Measurements from ENCODE around the gene CNRIP1. TPM values are rescaled to one million over a fixed set of nuclear protein-coding genes. Genes with fewer than 3 reads are reported as not detected.

CNRIP1 gene
- total RNA-seq, 1 experiment from 2014 or later: not detected

DNA sequence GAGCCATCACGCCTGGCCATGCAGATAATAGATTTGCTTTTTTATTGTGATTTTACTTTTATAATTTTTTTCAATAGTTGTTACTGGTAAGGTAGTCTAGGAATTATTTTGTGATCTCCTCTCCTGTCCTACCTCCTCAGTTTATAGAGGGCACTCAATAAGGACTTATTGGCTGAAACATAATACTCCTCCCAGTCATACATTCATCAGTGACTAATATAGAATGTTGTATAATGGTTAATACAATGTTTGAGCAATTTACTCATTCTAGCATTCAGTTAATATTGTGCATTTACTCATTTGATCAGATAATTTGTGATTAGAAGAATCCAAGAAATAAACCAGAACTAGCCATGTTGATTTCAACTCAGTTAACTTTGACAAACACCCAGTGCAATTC is 41.6 kb downstream of the CNRIP1 start:
- RAD21 ChIA-PET (ENCODE audit: low non-redundant PET in 1 of 2, low total read pairs in 2 of 2, uncharacterized antibody in 2 of 2, unreplicated experiment in 2 of 2): no interaction called here
- Histone ChIP-seq H3K4me1 (ENCODE audit: control insufficient read depth in 1 of 2, insufficient read depth in 2 of 2, low read length in 2 of 2) (no peaks in the 10 kb centered on the region), H3K27me3 (ENCODE audit: insufficient read depth, low read length) (peaks cover 17% of the 10 kb centered on the region), H3K4me3 (replicated peaks in 1 of 2; ENCODE audit: low read depth in 1 of 2, low read length in 2 of 2) (no peak overlapping the region), H3K9ac (ENCODE audit: low read length) (no peak overlapping the region), H3K9me2 (ENCODE audit: insufficient read depth) (no peaks in the 10 kb centered on the region), H4K20me1 (ENCODE audit: insufficient read depth) (no peaks in the 10 kb centered on the region), H2AFZ (ENCODE audit: low read depth, low read length, poor library complexity, severe bottlenecking) (no peak overlapping the region), H3K9me3 (ENCODE audit: control insufficient read depth in 1 of 2, insufficient read depth in 1 of 2, low read depth in 1 of 2, low read length in 2 of 2) (no peaks in the 10 kb centered on the region), H3K79me2 (ENCODE audit: insufficient read depth, low read length) (no peaks in the 10 kb centered on the region), H3K4me2 (ENCODE audit: low read length) (no peak overlapping the region), H3K36me3 (ENCODE audit: control insufficient read depth in 1 of 2, insufficient read depth in 2 of 2, low read length in 2 of 2) (no peaks in the 10 kb centered on the region), H3K27ac (ENCODE audit: low read depth, low read length) (no peak overlapping the region)
- DNase-seq (ENCODE audit: low read depth, low spot score) (no peak), ATAC-seq (no peak)
- POLR2A ChIA-PET: no interaction called here
- no peak for TF ChIP-seq ZNF274 (IDR thresholded peaks at IDR 0.05; ENCODE audit: low read depth, low read length)
- TF ChIP-seq JUND (IDR thresholded peaks at IDR 0.05): no peak
- TF ChIP-seq POLR2AphosphoS5 (IDR thresholded peaks at IDR 0.05; ENCODE audit: low read depth, low read length): no peak
- TF ChIP-seq SRF (IDR thresholded peaks at IDR 0.05; ENCODE audit: low read depth): no peak
- TF ChIP-seq CBX3 (IDR thresholded peaks at IDR 0.05; ENCODE audit: low read depth): no peak
- no peak for TF ChIP-seq CEBPB (IDR thresholded peaks at IDR 0.05; ENCODE audit: low read depth)
- intact Hi-C loops (cut with micrococcal nuclease): no loop called here
- BruUV-seq (replicated peaks): no TSS peak
- CTCF ChIA-PET: no interaction called here

DNA sequence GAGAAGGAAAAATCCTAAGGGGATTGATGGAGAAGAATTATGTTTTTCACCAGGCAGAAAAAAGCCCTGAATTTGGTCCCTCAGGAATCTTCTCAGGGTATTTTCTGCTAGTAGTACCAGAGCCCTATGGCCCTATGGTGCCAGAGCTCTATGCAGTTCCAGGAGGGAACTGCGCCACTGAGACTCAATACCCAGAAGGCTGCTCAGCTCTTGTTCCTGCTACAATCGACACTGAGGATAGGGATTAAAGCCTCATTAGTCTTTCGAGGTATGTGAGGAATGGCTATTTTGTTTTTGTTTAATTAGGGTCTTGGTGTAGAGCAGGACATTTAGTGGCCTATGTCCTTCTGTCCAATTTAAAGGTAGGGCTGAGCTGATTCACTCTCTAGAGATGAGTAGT is 45.7 kb downstream of the CNRIP1 start:
- H3K36me3 ChIP-seq (ENCODE audit: control insufficient read depth in 1 of 2, insufficient read depth in 2 of 2, low read length in 2 of 2): no peaks in the 10 kb centered on the region
- peaks cover 10% of the 10 kb centered on the region for H3K27me3 ChIP-seq (ENCODE audit: insufficient read depth, low read length)
- no peak overlapping the region for H2AFZ ChIP-seq (ENCODE audit: low read depth, low read length, poor library complexity, severe bottlenecking)
- POLR2A ChIA-PET: no interaction called here
- no peak overlapping the region for H3K4me3 ChIP-seq (replicated peaks in 1 of 2; ENCODE audit: low read depth in 1 of 2, low read length in 2 of 2)
- H3K4me2 ChIP-seq (ENCODE audit: low read length): no peak overlapping the region
- CTCF ChIA-PET: interaction anchor here (1.6 kb wide), 1 partner anchor 9 kb away, joined by 7 read pairs; no protein-coding TSS in a partner anchor
- H4K20me1 ChIP-seq (ENCODE audit: insufficient read depth): no peaks in the 10 kb centered on the region
- H3K9ac ChIP-seq (ENCODE audit: low read length): no peak overlapping the region
- no peaks in the 10 kb centered on the region for H3K9me2 ChIP-seq (ENCODE audit: insufficient read depth)
- no peaks in the 10 kb centered on the region for H3K79me2 ChIP-seq (ENCODE audit: insufficient read depth, low read length)
- TF ChIP-seq, protein P1, sequence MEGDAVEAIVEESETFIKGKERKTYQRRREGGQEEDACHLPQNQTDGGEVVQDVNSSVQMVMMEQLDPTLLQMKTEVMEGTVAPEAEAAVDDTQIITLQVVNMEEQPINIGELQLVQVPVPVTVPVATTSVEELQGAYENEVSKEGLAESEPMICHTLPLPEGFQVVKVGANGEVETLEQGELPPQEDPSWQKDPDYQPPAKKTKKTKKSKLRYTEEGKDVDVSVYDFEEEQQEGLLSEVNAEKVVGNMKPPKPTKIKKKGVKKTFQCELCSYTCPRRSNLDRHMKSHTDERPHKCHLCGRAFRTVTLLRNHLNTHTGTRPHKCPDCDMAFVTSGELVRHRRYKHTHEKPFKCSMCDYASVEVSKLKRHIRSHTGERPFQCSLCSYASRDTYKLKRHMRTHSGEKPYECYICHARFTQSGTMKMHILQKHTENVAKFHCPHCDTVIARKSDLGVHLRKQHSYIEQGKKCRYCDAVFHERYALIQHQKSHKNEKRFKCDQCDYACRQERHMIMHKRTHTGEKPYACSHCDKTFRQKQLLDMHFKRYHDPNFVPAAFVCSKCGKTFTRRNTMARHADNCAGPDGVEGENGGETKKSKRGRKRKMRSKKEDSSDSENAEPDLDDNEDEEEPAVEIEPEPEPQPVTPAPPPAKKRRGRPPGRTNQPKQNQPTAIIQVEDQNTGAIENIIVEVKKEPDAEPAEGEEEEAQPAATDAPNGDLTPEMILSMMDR (IDR thresholded peaks at IDR 0.05 in 2 of 3, conservative IDR thresholded peaks at IDR 0.05 in 1 of 3; ENCODE audit: borderline replicate concordance in 1 of 3, insufficient read depth in 1 of 3, low read depth in 2 of 3, low read length in 2 of 3): no peak
- TF ChIP-seq POLR2AphosphoS5 (IDR thresholded peaks at IDR 0.05; ENCODE audit: low read depth, low read length) (no peak), ELF1 (IDR thresholded peaks at IDR 0.05; ENCODE audit: borderline replicate concordance, low read depth) (no peak), SIN3A (IDR thresholded peaks at IDR 0.05; ENCODE audit: low read depth) (no peak), EGR1 (IDR thresholded peaks at IDR 0.05; ENCODE audit: low read depth) (no peak), CBX3 (IDR thresholded peaks at IDR 0.05; ENCODE audit: low read depth) (no peak), JUND (IDR thresholded peaks at IDR 0.05) (no peak), SRF (IDR thresholded peaks at IDR 0.05; ENCODE audit: low read depth) (no peak)
- TF ChIP-seq, protein P2, sequence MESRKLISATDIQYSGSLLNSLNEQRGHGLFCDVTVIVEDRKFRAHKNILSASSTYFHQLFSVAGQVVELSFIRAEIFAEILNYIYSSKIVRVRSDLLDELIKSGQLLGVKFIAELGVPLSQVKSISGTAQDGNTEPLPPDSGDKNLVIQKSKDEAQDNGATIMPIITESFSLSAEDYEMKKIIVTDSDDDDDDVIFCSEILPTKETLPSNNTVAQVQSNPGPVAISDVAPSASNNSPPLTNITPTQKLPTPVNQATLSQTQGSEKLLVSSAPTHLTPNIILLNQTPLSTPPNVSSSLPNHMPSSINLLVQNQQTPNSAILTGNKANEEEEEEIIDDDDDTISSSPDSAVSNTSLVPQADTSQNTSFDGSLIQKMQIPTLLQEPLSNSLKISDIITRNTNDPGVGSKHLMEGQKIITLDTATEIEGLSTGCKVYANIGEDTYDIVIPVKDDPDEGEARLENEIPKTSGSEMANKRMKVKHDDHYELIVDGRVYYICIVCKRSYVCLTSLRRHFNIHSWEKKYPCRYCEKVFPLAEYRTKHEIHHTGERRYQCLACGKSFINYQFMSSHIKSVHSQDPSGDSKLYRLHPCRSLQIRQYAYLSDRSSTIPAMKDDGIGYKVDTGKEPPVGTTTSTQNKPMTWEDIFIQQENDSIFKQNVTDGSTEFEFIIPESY (IDR thresholded peaks at IDR 0.05; ENCODE audit: extremely low read depth, insufficient replicate concordance, low read length): no peak
- H3K27ac ChIP-seq (ENCODE audit: low read depth, low read length): no peak overlapping the region
- no peaks in the 10 kb centered on the region for H3K9me3 ChIP-seq (ENCODE audit: control insufficient read depth in 1 of 2, insufficient read depth in 1 of 2, low read depth in 1 of 2, low read length in 2 of 2)
- intact Hi-C loops (cut with micrococcal nuclease): no loop called here
- ATAC-seq (no peak), DNase-seq (ENCODE audit: low read depth, low spot score) (no peak)
- BruUV-seq (replicated peaks): no TSS peak
- RAD21 ChIA-PET (ENCODE audit: low non-redundant PET in 1 of 2, low total read pairs in 2 of 2, uncharacterized antibody in 2 of 2, unreplicated experiment in 2 of 2): no interaction called here
- no peaks in the 10 kb centered on the region for H3K4me1 ChIP-seq (ENCODE audit: control insufficient read depth in 1 of 2, insufficient read depth in 2 of 2, low read length in 2 of 2)
